Stimulated activated CD4-positive, alpha-beta T cell treated with anti-CD3 and anti-CD28 coated beads, Interleukin-4, amount 100 ng/mL, for 4 hours (primary cell): Measurements from ENCODE around the gene ACOT9.
A peak's percentile ranks its signal among the peaks of the same experiment; 100 is the strongest.
"Not testable (repeated sequence)": the region's sequence is repeated elsewhere in the genome, so short reads cannot be mapped to it uniquely, and the experiment has no call there.

Experiments used
- DNase-seq, 2 experiments: peaks; one replicate each; pipeline ENCODE4 v3.0.0-alpha.2; 2020

ACOT9 gene

GRCh38 chrX:23676486-23676885 lies 66.6 kb downstream of the ACOT9 start:
- not testable (repeated sequence) for DNase-seq

- DNase-seq = no peak
These were observed 70.0 kb downstream of the ACOT9 start for GRCh38 chrX:23673108-23673507.

- no peak for DNase-seq
These were observed 72.5 kb downstream of the ACOT9 start for GRCh38 chrX:23670528-23670927.

GRCh38 chrX:23668335-23668734 lies 74.7 kb downstream of the ACOT9 start:
- no peak for DNase-seq

GRCh38 chrX:23667239-23668177 lies 75.6 kb downstream of the ACOT9 start, which contains the start of gene PRDX4:
TSS of gene PRDX4 (plus strand) at chrX:23667493. CDS start at chrX:23667571, 78 bp downstream.
- DNase-seq = peak; percentile 74 to 82

- DNase-seq = no peak
These were observed 76.8 kb downstream of the ACOT9 start for GRCh38 chrX:23666282-23666681.

GRCh38 chrX:23664496-23664895 lies 78.6 kb downstream of the ACOT9 start:
- DNase-seq = no peak

- DNase-seq = peak in 1 of 2 experiments; percentile 1
These were observed 80.2 kb downstream of the ACOT9 start for GRCh38 chrX:23662853-23663252.

- no peak for DNase-seq
These were observed 80.9 kb downstream of the ACOT9 start for GRCh38 chrX:23662187-23662586.

GRCh38 chrX:23661671-23662070 lies 81.4 kb downstream of the ACOT9 start:
- DNase-seq = no peak

GRCh38 chrX:23660766-23661132 lies 82.3 kb downstream of the ACOT9 start:
- no peak for DNase-seq

- not testable (repeated sequence) for DNase-seq
These were observed 82.9 kb downstream of the ACOT9 start for GRCh38 chrX:23660083-23660765.

- DNase-seq = no peak
These were observed 83.7 kb downstream of the ACOT9 start for GRCh38 chrX:23659339-23659738.

- no peak for DNase-seq
These were observed 86.4 kb downstream of the ACOT9 start for GRCh38 chrX:23656684-23657083.

GRCh38 chrX:23656091-23656490 lies 87.0 kb downstream of the ACOT9 start:
- no peak for DNase-seq
